Endothelial cell of umbilical vein (primary cell): ENCODE data around the gene NR1H2. TPM values are rescaled to one million over a fixed set of nuclear protein-coding genes. Genes with fewer than 3 reads are reported as not detected.
A peak's percentile ranks its signal among the peaks of the same experiment; 100 is the strongest.

Experiments used
- BruUV-seq: library from RNA; stranded (reverse); fragments of 400-500 nt; replicated peaks from 2 replicates; lab custom pipeline; 2021; lab: Mats Ljungman, UMichigan
- CTCF ChIA-PET: fragments of 300-600, 350-600 bp; sonication (Branson Sonifier 250); formaldehyde crosslinking; loops from one replicate; lab custom pipeline; 2021; ENCODE audit warnings: antibody characterized with exemption, inconsistent platforms; lab: Charles Lee
- POLR2A ChIA-PET: fragments of 300-600, 350-600 bp; sonication (Branson Sonifier 250); formaldehyde crosslinking; loops from one replicate; lab custom pipeline; 2021; ENCODE audit warnings: antibody characterized with exemption, inconsistent platforms; lab: Charles Lee
- DNase-seq: peaks from one replicate; pipeline ENCODE4 v3.0.0-alpha.2; 2011; ENCODE audit warnings: low read depth, low spot score
- FAIRE-seq: peaks from 2 replicates; lab custom pipeline; 2011; peaks lifted over from hg19 to GRCh38; lab: Jason Lieb, UNC
- H2AFZ ChIP-seq: 2 replicates; pipeline ENCODE4 v1.6.0; 2012; ENCODE audit warnings: low read depth, low read length, control low read depth, inconsistent platforms
- H3K27ac ChIP-seq: 2 replicates; pipeline ENCODE4 v1.5.1; 2011; ENCODE audit warnings: low read depth, mild to moderate bottlenecking, control low read depth, low read length, moderate library complexity; ENCODE audit not compliant: insufficient read depth
- H3K27me3 ChIP-seq, 2 experiments: 2 replicates each; pipeline versions ENCODE4 v1.6.0 to v1.6.1; 2011; ENCODE audit warnings: low read length in 2 of 2, mixed read lengths in 1 of 2; ENCODE audit not compliant: control insufficient read depth in 2 of 2, insufficient read depth in 2 of 2
- H3K36me3 ChIP-seq, 2 experiments: 2 replicates in 1 of 2; 3 replicates in 1 of 2; pipeline ENCODE4 v1.5.1; 2011; ENCODE audit warnings: low read length in 2 of 2, mild to moderate bottlenecking in 1 of 2, moderate library complexity in 1 of 2; ENCODE audit not compliant: control insufficient read depth in 2 of 2, insufficient read depth in 2 of 2; ENCODE audit errors: extremely low read depth in 1 of 2
- H3K4me1 ChIP-seq: 3 replicates; pipeline ENCODE4 v1.5.1; 2011; ENCODE audit warnings: mild to moderate bottlenecking, low read length; ENCODE audit not compliant: control insufficient read depth, insufficient read depth; ENCODE audit errors: extremely low read depth
- H3K4me2 ChIP-seq: 2 replicates; pipeline ENCODE4 v1.6.1; 2011; ENCODE audit warnings: low read length, control low read depth, mixed read lengths; ENCODE audit not compliant: insufficient read depth
- H3K4me3 ChIP-seq, 3 experiments: fragments of 200-600 bp in 1 of 3; sonication (generic), shearing (Covaris generic) in 1 of 3; replicated peaks in 1 of 3; 2 replicates each; pipeline ENCODE4 v1.5.1; 2011 to 2016; ENCODE audit warnings: control low read depth in 3 of 3, low read length in 3 of 3, mild to moderate bottlenecking in 2 of 3, inconsistent platforms in 1 of 3, low read depth in 1 of 3, moderate library complexity in 1 of 3; ENCODE audit not compliant: insufficient read depth in 1 of 3
- H3K79me2 ChIP-seq: 2 replicates; pipeline ENCODE4 v1.6.0; 2012; ENCODE audit warnings: low read length, inconsistent platforms; ENCODE audit not compliant: control insufficient read depth, insufficient read depth
- H3K9ac ChIP-seq: replicated peaks from 2 replicates; pipeline ENCODE3; 2011; ENCODE audit warnings: low read length, control low read depth; ENCODE audit not compliant: insufficient read depth; ENCODE audit errors: extremely low read depth
- H3K9me1 ChIP-seq: replicated peaks from 3 replicates; pipeline ENCODE4 v1.6.0; 2011; ENCODE audit warnings: mild to moderate bottlenecking, low read length; ENCODE audit not compliant: control insufficient read depth, insufficient read depth; ENCODE audit errors: extremely low read depth
- H3K9me3 ChIP-seq: replicated peaks from 2 replicates; pipeline ENCODE4 v1.5.1; 2012; ENCODE audit warnings: low read length, inconsistent platforms; ENCODE audit not compliant: control insufficient read depth, insufficient read depth
- H4K20me1 ChIP-seq: replicated peaks from 2 replicates; pipeline ENCODE3; 2011; ENCODE audit warnings: mild to moderate bottlenecking, low read length; ENCODE audit not compliant: control insufficient read depth, insufficient read depth; ENCODE audit errors: extremely low read depth
- EZH2 ChIP-seq: IDR thresholded peaks from 2 replicates; pipeline ENCODE4 v1.6.1; 2012; ENCODE audit warnings: borderline replicate concordance, low read depth, mild to moderate bottlenecking, moderate library complexity, low read length, inconsistent platforms; ENCODE audit not compliant: severe bottlenecking
- POLR2A ChIP-seq: IDR thresholded peaks from 2 replicates; pipeline ENCODE4 v1.6.1; 2012; ENCODE audit warnings: low read depth, mild to moderate bottlenecking, control low read depth, low read length
- POLR2AphosphoS5 ChIP-seq: IDR thresholded peaks from 2 replicates; pipeline ENCODE4 v1.6.1; 2012; ENCODE audit warnings: low read depth, mild to moderate bottlenecking, control low read depth, low read length, moderate library complexity; ENCODE audit not compliant: insufficient read depth
- dilution Hi-C: fragments of 300-500 bp; cut with MboI; formaldehyde crosslinking; loops from one replicate; pipeline ENCODE4 v1.15.0; 2019; ENCODE audit warnings: low sequenced_read_pairs; ENCODE audit not compliant: extremely low pct_ligation_motif_present
- intact Hi-C: fragments of 100-400 bp; cut with micrococcal nuclease; formaldehyde crosslinking; loops from one replicate; pipeline ENCODE4 v1.10.0; 2022
- polyA plus RNA-seq, 4 experiments: library from polyadenylated mRNA; depleted of rRNA in 3 of 4; stranded (reverse) in 3 of 4; unstranded in 1 of 4; fragments of >200 nt; gene quantifications; 2 replicates each; pipeline versions ENCODE4 v1.2.1 to v1.2.3, GENCODE V29; 2011 to 2012; ENCODE audit warnings: missing spikeins in 1 of 4
- total RNA-seq: library from RNA; stranded (reverse); gene quantifications from 2 replicates; pipeline ENCODE4 v1.2.3, GENCODE V29; 2021

Gene NR1H2
- total and polyA plus RNA-seq, 2 donors (not counting 3 experiments of a cell fraction or from before 2014, with no cell fraction given), result 46.7 to 48.4 TPM

DNA sequence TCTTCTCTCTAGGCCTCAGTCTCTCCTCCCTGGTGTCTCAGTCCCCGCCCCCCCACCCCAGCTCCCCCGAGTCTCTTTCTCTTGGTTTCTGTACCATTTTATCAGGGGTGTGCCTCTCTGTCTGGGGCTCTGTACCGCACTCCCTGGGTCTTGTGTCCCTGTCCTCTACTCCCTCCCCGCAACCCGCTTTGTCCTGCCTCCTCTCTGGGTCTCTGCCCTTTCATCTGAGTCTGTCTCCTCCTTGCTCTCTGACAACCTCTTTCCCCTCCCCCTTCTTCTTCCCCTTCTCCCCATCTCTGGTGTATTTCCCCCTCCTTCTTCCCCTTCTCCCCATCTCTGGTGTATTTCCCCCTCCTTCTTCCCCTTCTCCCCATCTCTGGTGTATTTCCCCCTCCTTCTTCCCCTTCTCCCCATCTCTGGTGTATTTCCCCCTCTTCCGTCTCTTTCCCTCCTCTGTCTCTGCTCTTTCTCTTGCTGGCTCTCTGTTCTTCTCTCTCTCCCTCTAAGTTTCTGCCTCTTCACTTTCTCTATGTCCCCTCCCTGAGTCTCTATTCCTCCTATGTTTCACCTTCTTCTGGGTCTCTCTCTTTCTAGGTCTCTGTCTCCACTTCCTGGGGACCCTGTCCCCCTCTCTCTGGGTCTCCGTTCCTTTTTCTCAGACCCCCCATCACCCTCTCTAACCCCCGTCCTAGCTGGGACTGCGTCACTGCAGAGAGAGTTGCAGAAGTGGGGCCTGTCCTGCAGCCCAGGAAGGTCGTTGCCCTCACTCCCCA lies 44.9 kb upstream of the NR1H2 start:
- Histone ChIP-seq H3K4me3 (peak overlapping the region in 1 of 3 experiments; percentile 36), H3K27ac (no peak overlapping the region), H3K4me1 (peaks cover 9% of the 10 kb centered on the region), H4K20me1 (no peaks in the 10 kb centered on the region), H3K27me3 (peaks cover 26 to 30% of the 10 kb centered on the region in 2 experiments), H3K36me3 (no peaks in the 10 kb centered on the region), H3K79me2 (no peaks in the 10 kb centered on the region), H3K9me3 (no peaks in the 10 kb centered on the region), H3K9me1 (no peaks in the 10 kb centered on the region), H3K4me2 (peak overlapping the region; percentile 46), H3K9ac (no peak overlapping the region), H2AFZ (peak overlapping the region; percentile 79)
- DNase-seq, result no peak
- ChIA-PET POLR2A (no interaction called here), CTCF (no interaction called here)
- no peak for FAIRE-seq
- dilution Hi-C loops, result no loop called here
- BruUV-seq, result no TSS peak
- intact Hi-C loops, result loop anchor here (5.0 kb wide), 1 partner anchor 326 kb away; no protein-coding TSS in a partner anchor
- peak; percentile 38 for TF ChIP-seq EZH2
- TF ChIP-seq POLR2AphosphoS5, result no peak

DNA sequence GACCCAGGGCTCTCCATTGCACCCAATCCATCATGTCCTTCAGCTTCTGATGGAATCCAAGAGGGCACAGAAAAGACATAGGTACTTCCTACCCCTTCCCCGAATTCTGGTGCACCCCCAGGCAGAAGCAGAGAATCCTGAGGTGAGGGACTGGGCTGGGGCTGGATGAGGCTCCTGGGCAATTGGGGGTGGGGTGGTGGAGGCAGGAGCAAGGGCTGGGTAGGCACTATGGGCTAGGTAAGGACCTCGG lies 44.3 kb upstream of the NR1H2 start:
- Histone ChIP-seq H3K9ac (no peak overlapping the region), H3K4me2 (no peak overlapping the region), H3K36me3 (no peaks in the 10 kb centered on the region), H3K9me1 (no peaks in the 10 kb centered on the region), H3K4me3 (no peak overlapping the region), H3K27ac (no peak overlapping the region), H2AFZ (no peak overlapping the region), H4K20me1 (no peaks in the 10 kb centered on the region), H3K9me3 (no peaks in the 10 kb centered on the region), H3K4me1 (peaks cover 9% of the 10 kb centered on the region), H3K27me3 (peaks cover 21 to 25% of the 10 kb centered on the region in 2 experiments), H3K79me2 (no peaks in the 10 kb centered on the region)
- ChIA-PET POLR2A (no interaction called here), CTCF (no interaction called here)
- BruUV-seq, result no TSS peak
- dilution Hi-C loops (no loop called here), intact Hi-C loops (loop anchor here (5.0 kb wide), 1 partner anchor 325 kb away; no protein-coding TSS in a partner anchor)
- no peak for TF ChIP-seq POLR2A
- DNase-seq (no peak), FAIRE-seq (no peak)
